ENCODE measurements around the gene MPV17.
"Not testable (repeated sequence)": the region's sequence is repeated elsewhere in the genome, so short reads cannot be mapped to it uniquely, and the experiment has no call there.

Gene MPV17

DNA sequence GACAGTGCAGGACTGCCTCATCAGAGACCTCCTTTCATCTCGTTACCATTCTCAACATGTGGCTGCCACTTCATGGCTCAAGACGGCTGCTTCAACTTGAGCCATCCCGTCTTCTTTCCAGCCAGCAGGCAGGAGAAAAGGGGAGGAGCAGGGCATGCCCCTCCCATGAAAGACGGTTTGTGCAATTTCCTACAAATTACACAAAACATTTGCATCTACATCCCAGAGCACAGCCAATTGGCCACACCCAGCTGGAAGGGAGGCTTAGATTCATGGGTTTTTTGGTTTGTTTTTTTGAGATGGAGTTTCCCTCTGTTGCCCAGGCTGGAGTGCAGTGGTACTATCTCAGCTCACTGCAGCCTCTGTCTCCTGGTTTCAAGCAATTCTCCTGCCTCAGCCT, 26.4 kb downstream of the MPV17 start:
- DNase-seq, result no peak

DNA sequence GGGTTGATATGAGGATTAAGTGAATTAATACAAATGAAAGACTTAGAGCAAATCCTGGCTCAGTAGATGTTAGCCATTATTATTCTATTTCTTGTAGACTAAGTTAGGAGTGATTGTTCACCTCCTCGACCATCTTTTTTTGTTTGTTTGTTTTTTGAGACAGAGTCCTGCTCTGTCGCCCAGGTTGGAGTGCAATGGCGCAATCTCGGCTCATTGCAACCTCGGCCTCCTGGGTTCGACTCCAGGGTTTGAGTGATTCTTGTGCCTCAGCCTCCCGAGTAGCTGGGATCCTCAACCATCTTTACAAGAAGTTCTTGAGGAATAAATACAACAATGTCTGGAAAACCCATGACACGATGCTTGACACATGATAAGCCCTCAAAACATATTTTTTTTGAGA, 28.0 kb downstream of the MPV17 start:
- no peak for DNase-seq

GRCh38 chr2:27291865-27292264, 31.0 kb downstream of the MPV17 start:
- peak in 1 of 2 experiments; percentile 15 for DNase-seq

GRCh38 chr2:27290549-27290948, 32.3 kb downstream of the MPV17 start:
- DNase-seq, result no peak

DNA sequence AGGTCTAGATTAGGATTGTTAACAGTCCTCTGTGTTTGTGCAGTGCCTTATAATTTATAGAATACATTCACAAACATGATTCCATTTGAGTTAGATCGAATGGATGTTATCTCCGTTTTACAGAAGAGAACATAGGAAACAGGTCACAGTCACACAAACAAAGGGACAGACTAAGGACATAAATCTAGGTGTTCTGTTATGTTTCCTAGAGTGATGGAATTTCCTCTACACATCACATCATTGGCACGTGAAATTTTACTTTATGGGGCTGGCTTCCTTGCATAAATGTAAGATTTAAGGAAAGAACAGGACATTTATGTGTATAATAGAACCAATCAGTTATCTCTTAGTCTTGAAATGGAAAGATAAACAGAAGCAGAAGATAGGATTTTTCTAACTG, 34.3 kb downstream of the MPV17 start:
- DNase-seq, result no peak

- no peak for DNase-seq
These were observed 37.4 kb downstream of the MPV17 start for GRCh38 chr2:27285481-27285880.

- no peak for DNase-seq
These were observed 37.9 kb downstream of the MPV17 start for GRCh38 chr2:27284996-27285395.

- DNase-seq, result no peak
These were observed 40.0 kb downstream of the MPV17 start for GRCh38 chr2:27282892-27283291.

DNA sequence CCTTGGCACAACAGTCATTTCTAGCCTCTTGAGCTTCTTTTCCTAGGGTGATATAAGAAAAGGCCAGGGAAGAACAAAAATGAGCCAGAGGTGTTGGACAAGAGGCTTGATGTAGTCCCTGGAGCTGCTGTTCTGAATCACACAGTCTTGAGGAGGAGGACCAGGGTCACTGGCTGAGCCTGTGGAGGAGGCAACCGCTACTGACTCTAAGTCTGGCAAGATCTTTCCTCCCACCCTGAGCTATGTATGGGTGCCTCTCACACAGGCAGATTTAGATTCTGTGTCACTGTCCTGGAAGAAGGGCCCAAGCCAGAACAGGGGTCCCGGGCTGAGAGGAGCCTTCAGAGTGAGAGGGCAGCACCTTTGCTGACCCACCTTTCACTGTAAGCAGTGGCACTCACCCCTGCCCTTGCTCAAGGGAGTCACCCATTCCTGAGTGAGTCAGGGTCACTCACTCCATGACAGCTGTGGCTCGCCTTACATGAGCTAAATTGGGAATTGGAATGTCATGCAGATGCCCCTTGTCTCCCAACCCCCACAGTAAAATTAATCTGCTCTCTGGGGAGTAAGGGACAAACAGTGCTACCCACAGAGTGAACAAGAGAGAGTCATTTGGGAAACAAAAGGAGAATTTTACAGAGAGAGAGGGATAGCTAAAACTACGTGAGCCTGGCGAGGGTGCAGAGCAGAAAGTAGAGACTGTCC, 40.9 kb downstream of the MPV17 start, which contains the start of gene TRIM54:
TRIM54 (plus strand) TSS at position 575 of the 705 bp plus-strand sequence. CDS start 303 bp downstream, outside the sequence.
- no peak for DNase-seq

DNA sequence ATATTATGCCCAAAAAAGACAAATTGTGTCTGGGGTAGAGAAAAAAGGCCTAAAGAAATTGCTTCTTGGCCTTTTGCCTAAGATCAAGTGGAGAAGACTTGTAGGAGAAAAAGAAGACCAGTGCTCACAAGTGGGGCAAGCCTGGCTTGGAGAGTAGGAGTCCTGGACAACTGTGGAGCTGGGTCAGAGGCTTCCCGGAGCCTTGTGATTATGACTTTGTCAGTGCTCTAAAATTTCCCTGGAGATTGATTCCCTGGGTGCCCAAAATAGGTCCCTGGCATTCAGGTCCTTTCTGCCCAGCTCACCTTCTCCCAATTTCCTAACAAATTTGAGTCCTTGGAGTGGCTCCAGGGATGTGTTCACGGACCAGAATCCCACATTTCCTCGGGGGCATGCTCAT, 41.5 kb downstream of the MPV17 start:
- DNase-seq, result no peak

DNA sequence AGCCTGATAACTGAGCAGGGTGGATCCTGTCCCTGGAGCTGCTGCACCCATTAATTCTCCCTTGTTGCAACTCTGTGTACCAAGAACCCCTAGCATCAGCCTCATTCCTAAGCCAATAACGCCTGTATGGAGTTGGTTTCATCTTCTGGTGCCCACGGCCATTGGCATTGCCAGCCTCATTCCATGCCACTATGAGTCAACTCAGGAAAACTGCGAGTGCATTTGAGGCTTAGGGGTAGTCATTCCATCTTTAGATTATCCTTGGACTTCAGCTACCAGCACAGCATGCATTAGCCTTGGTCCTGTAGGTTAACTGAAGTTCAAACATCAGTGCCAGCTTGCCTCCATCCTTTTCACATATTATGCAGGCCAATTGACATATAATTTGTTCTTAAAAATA, 42.1 kb downstream of the MPV17 start:
- DNase-seq, result no peak

GRCh38 chr2:27278010-27278409, 44.9 kb downstream of the MPV17 start:
- DNase-seq, result no peak

DNA sequence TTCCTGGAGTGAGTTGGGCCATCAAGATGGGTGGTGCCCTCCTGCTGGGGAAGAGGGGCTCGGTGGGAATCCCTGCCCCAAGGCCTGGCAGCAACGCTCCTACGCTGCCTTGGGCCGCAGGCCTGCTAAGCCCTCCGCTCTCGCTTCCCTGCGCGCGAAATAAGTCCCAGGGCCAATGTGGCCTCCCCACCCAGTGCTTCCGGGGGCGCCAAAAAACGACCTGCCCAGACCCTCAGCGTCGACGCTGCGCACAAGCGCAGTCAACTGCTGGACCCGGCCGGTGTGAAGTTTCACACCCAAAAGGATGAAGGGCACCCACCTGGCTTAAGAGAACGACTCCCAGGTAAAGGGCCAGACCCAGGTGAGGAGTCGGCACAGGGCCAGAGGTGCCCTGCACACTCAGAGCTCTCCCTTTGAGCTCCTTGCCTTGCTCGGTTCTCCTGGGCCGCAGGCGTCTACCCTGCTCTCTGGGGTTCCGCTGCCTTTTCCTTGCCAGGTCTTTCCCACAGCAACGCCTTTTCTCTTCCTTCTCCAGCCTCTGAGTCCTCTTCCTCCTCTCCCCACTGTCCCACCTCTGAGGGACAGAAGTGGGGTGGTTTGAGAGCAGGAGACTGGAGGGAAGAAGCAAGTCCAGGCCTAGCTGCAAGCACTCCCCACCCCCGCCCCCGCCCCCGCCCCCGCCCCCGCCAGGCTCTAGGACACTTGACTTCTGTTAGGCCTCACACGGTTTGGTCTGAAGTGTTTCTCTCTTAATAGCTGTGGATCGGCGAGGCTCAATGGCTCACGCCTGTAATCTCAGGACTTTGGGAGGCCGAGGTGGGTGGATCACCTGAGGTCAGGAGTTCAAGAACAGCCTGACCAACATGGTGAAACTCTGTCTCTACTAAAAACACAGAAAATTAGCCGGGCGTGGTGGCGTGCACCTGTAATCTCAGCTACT, 47.4 kb downstream of the MPV17 start, which contains the start of gene DNAJC5G:
DNAJC5G (plus strand) TSS at position 223 of the 940 bp plus-strand sequence. CDS start 1,296 bp downstream, outside the sequence.
- no peak for DNase-seq

DNA sequence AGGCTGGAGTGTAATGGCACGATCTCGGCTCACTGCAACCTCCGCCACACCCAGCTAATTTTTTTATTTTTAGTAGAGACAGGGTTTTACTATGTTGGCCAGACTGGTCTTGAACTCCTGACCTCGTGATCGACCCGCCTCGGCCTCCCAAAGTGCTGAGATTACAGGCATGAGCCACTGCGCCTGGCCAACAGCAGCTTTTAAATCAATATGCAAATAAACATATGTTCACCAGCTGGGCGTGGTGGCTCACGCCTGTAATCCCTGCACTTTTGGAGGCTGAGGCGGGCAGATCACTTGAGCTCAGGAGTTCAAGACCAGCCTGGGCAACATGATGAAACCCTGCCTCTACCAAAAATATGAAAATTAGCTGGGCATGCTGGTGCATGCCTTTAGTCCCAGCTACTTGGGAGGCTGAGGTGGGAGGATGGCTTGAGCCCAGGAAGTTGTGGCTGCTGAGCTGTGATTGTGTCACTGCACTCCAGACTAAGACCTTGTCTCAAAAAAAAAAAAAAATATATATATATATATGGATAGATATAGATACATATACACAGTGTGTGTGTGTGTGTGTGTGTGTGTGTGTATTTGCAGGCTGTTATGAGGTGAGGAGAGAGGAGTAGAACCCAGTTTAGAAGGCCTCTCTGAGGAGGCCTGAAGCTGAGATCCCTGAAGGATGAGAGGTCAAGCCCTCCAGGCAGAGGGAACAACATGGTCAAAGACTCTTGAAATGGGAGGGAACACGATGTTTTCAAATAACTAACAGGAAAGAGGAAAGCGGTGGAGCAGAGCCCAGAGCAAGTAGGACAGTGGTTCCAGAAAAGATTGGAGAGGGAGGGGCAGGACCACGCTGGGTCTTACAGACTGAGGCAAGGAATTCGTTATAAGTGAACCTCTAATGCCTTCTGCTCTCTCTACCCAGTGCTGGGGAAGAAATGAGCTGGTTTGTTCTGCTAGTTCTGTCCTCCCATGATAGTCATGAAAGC, 50.1 kb downstream of the MPV17 start:
- DNase-seq, result not testable (repeated sequence)

DNA sequence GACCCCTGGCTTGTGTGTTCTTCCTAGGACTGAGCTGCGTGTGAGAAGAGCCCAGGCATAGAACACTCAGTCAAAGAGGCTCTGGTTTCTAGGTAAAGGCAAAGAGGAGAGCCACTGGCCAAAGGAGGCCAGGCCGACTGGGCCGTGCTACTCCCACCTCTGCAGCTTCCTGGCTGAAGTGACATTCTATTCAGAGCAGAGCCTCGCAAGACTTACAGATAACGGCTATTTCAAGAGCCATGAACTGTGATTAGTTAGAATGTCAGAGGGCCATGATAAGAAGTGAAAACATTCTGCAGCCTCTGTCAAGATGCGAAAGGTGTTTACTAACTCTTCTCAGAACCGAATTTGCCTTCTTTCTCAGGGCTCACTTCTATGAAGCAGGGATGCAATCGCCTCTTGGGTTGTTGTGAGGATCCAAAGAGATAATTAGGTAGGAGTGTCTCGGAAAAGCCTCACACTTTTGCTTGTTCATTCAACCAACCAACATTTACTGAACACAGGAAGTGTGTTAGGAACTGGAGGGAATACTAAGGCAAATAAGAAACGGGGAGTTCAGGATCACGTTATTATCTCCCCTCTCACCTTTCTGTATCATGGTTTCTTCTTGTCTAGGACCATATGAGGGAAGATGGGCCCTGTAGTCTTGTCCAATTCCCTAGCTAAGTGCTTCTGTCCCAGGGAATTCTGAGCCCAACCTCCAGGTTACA, 51.1 kb downstream of the MPV17 start:
- DNase-seq, result no peak

DNA sequence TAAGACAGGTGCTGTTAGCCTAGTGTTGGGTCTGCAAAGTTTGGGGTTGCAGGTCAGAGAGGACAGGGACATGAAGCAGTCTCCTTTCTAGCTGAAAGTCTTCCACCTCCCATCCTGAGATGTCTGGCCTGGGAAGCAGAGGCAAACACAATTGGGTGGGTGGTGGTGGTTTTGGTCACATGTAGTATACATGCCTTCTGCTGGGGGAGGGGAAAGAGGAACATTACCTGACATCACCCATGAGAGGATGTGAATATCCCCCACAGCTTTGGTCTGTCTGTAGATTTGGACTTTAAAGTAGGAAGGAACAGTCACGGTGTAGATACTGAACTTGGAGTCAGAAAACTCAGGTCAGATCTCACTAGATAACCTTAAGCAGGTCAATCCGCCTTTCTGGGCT, 52.2 kb downstream of the MPV17 start:
- no peak for DNase-seq

DNA sequence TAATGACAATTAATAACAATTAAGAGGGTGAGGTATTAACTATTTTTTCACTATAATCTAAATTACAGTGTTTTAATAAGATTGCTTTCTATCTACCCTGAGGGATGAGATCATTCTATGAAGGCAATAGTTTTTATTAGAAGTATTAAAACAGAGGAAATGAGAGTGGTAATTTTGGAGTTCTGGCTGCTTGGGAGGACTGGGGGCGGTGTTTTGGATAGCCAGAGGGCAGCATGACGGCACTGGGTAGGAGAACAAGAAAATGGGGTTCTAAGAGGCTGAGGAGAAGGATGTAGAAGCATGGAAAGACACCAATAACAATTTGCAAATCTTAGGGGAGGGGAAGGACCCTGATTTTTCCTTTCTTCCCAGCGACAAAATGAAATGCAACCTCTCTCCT, 52.8 kb downstream of the MPV17 start:
- DNase-seq, result no peak

DNA sequence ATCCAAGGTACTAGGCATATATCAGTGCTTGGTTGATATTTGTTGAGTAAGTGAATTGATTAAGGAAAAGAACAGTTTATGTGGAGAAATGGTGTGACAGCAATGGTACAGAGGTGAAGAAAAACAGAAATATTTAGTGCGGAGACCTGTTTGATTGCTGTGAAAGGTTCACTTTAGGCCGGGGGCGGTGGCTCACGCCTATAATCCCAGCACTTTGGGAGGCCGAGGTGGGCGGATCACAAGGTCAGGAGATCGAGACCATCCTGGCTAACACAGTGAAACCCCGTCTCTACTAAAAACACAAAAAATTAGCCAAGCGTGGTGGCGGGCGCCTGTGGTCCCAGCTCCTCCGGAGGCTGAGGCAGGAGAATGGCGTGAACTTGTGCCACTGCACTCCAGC, 54.6 kb downstream of the MPV17 start:
- DNase-seq, result not testable (repeated sequence)

- DNase-seq, result no peak
These were observed 57.4 kb downstream of the MPV17 start for GRCh38 chr2:27265536-27265870.

GRCh38 chr2:27264753-27265535, 58.0 kb downstream of the MPV17 start:
- DNase-seq, result peak; percentile 45 to 75

- no peak for DNase-seq
These were observed 58.6 kb downstream of the MPV17 start for GRCh38 chr2:27264253-27264752.

All from SW 1271 (cell line).